Measurements from ENCODE around the gene ITPR1. TPM values are rescaled to one million over a fixed set of nuclear protein-coding genes. Genes with fewer than 3 reads are reported as not detected.

Gene ITPR1
- total RNA-seq, 1 experiment from 2014 or later: 8.7 TPM

DNA sequence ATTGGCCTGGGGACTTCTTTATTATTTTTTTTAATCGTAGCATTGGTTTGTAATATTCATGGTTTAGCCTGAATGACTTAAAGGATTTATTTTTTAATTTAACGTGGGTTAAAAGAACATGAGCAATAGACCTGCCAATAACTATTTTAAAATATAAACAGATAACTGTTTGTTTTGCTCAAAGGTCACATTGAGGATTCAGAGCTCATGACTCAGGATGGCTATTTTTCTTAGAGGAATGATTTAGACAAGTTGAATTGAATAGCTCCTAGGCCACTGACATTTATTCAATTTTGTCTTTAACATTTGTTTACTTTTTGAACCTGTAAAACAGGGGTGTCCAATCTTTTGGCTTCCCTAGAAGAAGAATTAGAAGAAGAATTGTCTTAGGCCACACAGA lies 68.5 kb downstream of the ITPR1 start:
- H3K4me1 ChIP-seq (ENCODE audit: control insufficient read depth, insufficient read depth, low read length): no peaks in the 10 kb centered on the region
- TF ChIP-seq TCF7L2 (IDR thresholded peaks at IDR 0.05; ENCODE audit: low read depth, low read length): no peak
- no peak for TF ChIP-seq CTCF (IDR thresholded peaks at IDR 0.05)
- no peak for TF ChIP-seq REST (IDR thresholded peaks at IDR 0.05; ENCODE audit: insufficient read depth in 1 of 2, low read depth in 2 of 2, low read length in 1 of 2)
- no peak for TF ChIP-seq SIN3A (IDR thresholded peaks at IDR 0.05; ENCODE audit: borderline replicate concordance, insufficient read depth, low read depth, low read length)
- TF ChIP-seq POLR2AphosphoS5 (IDR thresholded peaks at IDR 0.05; ENCODE audit: low read depth, low read length): no peak
- in situ Hi-C loops (cut with HindIII; ENCODE audit: low pct_unique_long_range_greater_than_20kb, low sequenced_read_pairs): no loop called here
- DNase-seq (ENCODE audit: low read depth, low spot score): no peak
- intact Hi-C loops (cut with micrococcal nuclease; ENCODE audit: unreplicated experiment): no loop called here
- no TSS peak for BruUV-seq (replicated peaks)
- no peak for ATAC-seq
- ChIA-PET POLR2A (no interaction called here), CTCF (no interaction called here)
- no peak overlapping the region for H3K27ac ChIP-seq (ENCODE audit: low read length)
- no peaks in the 10 kb centered on the region for H3K27me3 ChIP-seq (ENCODE audit: control insufficient read depth, insufficient read depth, low read length)
- no peaks in the 10 kb centered on the region for H3K36me3 ChIP-seq (ENCODE audit: control insufficient read depth, insufficient read depth, low read length)
- no peaks in the 10 kb centered on the region for H3K9me3 ChIP-seq (ENCODE audit: control insufficient read depth, insufficient read depth, low read depth, low read length)
- H3K4me3 ChIP-seq (ENCODE audit: low read depth in 2 of 2, low read length in 2 of 2): no peak overlapping the region

GRCh38 chr3:4562595-4562994 lies 69.4 kb downstream of the ITPR1 start:
- no peak overlapping the region for H3K4me3 ChIP-seq (ENCODE audit: low read depth in 2 of 2, low read length in 2 of 2)
- ATAC-seq: no peak
- POLR2A ChIA-PET: no interaction called here
- DNase-seq (ENCODE audit: low read depth, low spot score): no peak
- BruUV-seq (replicated peaks): no TSS peak
- intact Hi-C loops (cut with micrococcal nuclease; ENCODE audit: unreplicated experiment) (no loop called here), in situ Hi-C loops (cut with HindIII; ENCODE audit: low pct_unique_long_range_greater_than_20kb, low sequenced_read_pairs) (no loop called here)
- TF ChIP-seq CTCF (IDR thresholded peaks at IDR 0.05): no peak
- no peak for TF ChIP-seq TCF7L2 (IDR thresholded peaks at IDR 0.05; ENCODE audit: low read depth, low read length)
- no peak for TF ChIP-seq REST (IDR thresholded peaks at IDR 0.05; ENCODE audit: insufficient read depth in 1 of 2, low read depth in 2 of 2, low read length in 1 of 2)
- TF ChIP-seq SIN3A (IDR thresholded peaks at IDR 0.05; ENCODE audit: borderline replicate concordance, insufficient read depth, low read depth, low read length): no peak
- H3K27me3 ChIP-seq (ENCODE audit: control insufficient read depth, insufficient read depth, low read length): no peaks in the 10 kb centered on the region
- H3K4me1 ChIP-seq (ENCODE audit: control insufficient read depth, insufficient read depth, low read length): no peaks in the 10 kb centered on the region
- CTCF ChIA-PET: no interaction called here
- H3K9me3 ChIP-seq (ENCODE audit: control insufficient read depth, insufficient read depth, low read depth, low read length): no peaks in the 10 kb centered on the region
- no peaks in the 10 kb centered on the region for H3K36me3 ChIP-seq (ENCODE audit: control insufficient read depth, insufficient read depth, low read length)
- no peak overlapping the region for H3K27ac ChIP-seq (ENCODE audit: low read length)

All from Panc1 (cell line).